Adrenal gland (tissue), 12 donors: ENCODE results near the gene PLA2G4B. TPM values are rescaled to one million over a fixed set of nuclear protein-coding genes. Genes with fewer than 3 reads are reported as not detected.

Experiments
- DNase-seq, 7 donors: peaks; one replicate each; pipeline ENCODE4 v3.0.0-alpha.2; 2019 to 2020
- H3K27ac ChIP-seq, 5 donors: fragments of 200-600 bp; sonication (generic) in 4 of 5; 1 replicate in 3 of 5; 2 replicates in 2 of 5; pipeline versions ENCODE4 v1.5.1 to v1.8.0; 2016 to 2020; ENCODE audit warnings: mild to moderate bottlenecking in 1 of 5
- H3K27me3 ChIP-seq: fragments of 200-600 bp; 2 replicates; pipeline ENCODE4 v1.8.0; 2021
- H3K36me3 ChIP-seq, 2 donors: fragments of 200-600 bp; replicated peaks in 1 of 2; 1 replicate in 1 of 2; 2 replicates in 1 of 2; pipeline versions ENCODE4 v1.5.1 to v1.8.0; 2018 to 2022
- H3K4me1 ChIP-seq, 2 donors: fragments of 200-600 bp; replicated peaks in 1 of 2; 1 replicate in 1 of 2; 2 replicates in 1 of 2; pipeline versions ENCODE4 v1.5.1 to v1.8.0; 2018 to 2021
- H3K4me3 ChIP-seq, 4 donors: fragments of 200-600 bp; sonication (generic) in 3 of 4; one replicate each; pipeline ENCODE4 v1.5.1; 2016 to 2018
- H3K9me3 ChIP-seq, 3 donors: fragments of 200-600 bp; sonication (generic) in 1 of 3; replicated peaks in 1 of 3; 1 replicate in 2 of 3; 2 replicates in 1 of 3; pipeline versions ENCODE4 v1.5.1 to v1.8.0; 2016 to 2021
- POLR2A ChIP-seq, 2 donors: fragments of 450-650 bp; IDR thresholded peaks; one replicate each; pipeline ENCODE4 v1.6.1; 2017; ENCODE audit warnings: antibody characterized with exemption in 2 of 2, mild to moderate bottlenecking in 2 of 2, moderate library complexity in 1 of 2
- WGBS, 4 donors: extraction: QIAGEN DNeasy Blood & Tissue Kit in 2 of 4; methylation state at CpG; one replicate each; pipeline versions ENCODE4 v1.1.5 to v1.1.7; 2013 to 2017; 5-methylcytosine and 5-hydroxymethylcytosine counted together
- intact Hi-C, 2 donors: fragments of 100-400 bp; cut with DNase I; formaldehyde crosslinking; loops; one replicate each; pipeline versions ENCODE4 v1.14.1 to v1.15.0; 2022 to 2023
- polyA plus RNA-seq, 3 donors: library from polyadenylated mRNA; stranded (reverse); fragments of 200-250 nt in 2 of 3; fragments of 350-450 nt in 1 of 3; fragmentation: Illumina TruSeq in 1 of 3; extraction: RNeasy Lipid Tissue Mini Kit (QIAGEN cat#74804) in 1 of 3; gene quantifications; one replicate each; pipeline ENCODE4 v1.2.3, GENCODE V29; 2013 to 2014
- total RNA-seq, 9 donors: library from RNA; depleted of rRNA in 4 of 9; stranded (reverse); fragments of >200 nt in 4 of 9; fragments of 120-200 nt in 1 of 9; fragmentation: NEBNext Ultra II Directional in 1 of 9; extraction: Animal tissue kit (Norgen Biotek cat#: 25700) in 1 of 9; gene quantifications; one replicate each; pipeline versions ENCODE4 v1.1.0 to v1.2.4, GENCODE V29; 2013 to 2023
- TF ChIP-seq, protein P1 (sequence below), 6 experiments: fragments of 450-650 bp in 4 of 6; fragments of 200-600 bp in 2 of 6; sonication (generic) in 1 of 6; IDR thresholded peaks; 1 replicate in 5 of 6; 2 replicates in 1 of 6; pipeline versions ENCODE4 v1.5.1 to v1.8.0; 2016 to 2021; ENCODE audit warnings: antibody characterized with exemption in 6 of 6, mild to moderate bottlenecking in 2 of 6, moderate library complexity in 1 of 6
- donor health status: healthy with polysubstance abuse.
- donor health status: Bipolar disorder and iron deficiency.
- donor health status: DM: yes; HTN: yes; CAD: no.
- donor health status: DM: no; HTN: no; CAD: no.
- donor health status: DM: no; HTN: no; CAD: no.
- donor health status: DM: yes; HTN: yes; CAD: no.

PLA2G4B gene
- total and polyA plus RNA-seq, 12 donors = 0.35 to 26.4 (median 4.9) TPM

DNA sequence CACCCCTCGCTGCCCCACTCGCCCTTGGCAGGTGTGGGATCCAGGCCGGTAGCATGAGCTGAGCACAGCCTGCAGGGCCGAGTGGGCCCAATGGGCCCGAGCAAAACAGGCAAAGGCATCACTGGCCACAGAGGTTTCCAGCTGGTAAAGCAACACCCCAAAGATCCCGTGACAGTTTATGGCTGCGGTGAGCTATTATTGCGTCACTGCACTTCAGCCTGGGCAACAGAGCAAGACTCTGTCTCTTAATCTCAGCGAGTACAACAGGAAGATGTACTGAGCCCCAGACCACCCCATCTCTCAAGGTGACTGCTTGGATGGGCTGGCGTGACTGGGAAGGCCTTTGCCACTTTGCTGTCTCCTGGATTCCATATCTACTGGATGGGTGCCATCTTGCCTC is 6.4 kb upstream of the PLA2G4B start:
- peaks cover 5 to 13% of the 10 kb centered on the region in 2 donors for H3K4me1 ChIP-seq
- no peak for TF ChIP-seq POLR2A (IDR thresholded peaks at IDR 0.05)
- TF ChIP-seq, protein P1, sequence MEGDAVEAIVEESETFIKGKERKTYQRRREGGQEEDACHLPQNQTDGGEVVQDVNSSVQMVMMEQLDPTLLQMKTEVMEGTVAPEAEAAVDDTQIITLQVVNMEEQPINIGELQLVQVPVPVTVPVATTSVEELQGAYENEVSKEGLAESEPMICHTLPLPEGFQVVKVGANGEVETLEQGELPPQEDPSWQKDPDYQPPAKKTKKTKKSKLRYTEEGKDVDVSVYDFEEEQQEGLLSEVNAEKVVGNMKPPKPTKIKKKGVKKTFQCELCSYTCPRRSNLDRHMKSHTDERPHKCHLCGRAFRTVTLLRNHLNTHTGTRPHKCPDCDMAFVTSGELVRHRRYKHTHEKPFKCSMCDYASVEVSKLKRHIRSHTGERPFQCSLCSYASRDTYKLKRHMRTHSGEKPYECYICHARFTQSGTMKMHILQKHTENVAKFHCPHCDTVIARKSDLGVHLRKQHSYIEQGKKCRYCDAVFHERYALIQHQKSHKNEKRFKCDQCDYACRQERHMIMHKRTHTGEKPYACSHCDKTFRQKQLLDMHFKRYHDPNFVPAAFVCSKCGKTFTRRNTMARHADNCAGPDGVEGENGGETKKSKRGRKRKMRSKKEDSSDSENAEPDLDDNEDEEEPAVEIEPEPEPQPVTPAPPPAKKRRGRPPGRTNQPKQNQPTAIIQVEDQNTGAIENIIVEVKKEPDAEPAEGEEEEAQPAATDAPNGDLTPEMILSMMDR (IDR thresholded peaks at IDR 0.05) = no peak
- intact Hi-C loops = loop anchor here in 1 of 2 donors (5.0 kb wide), 1 partner anchor 60 kb away; the partner anchor contains the start of gene SPTBN5
- H3K9me3 ChIP-seq = no peaks in the 10 kb centered on the region
- H3K27me3 ChIP-seq = no peaks in the 10 kb centered on the region
- no peak for DNase-seq
- no peak overlapping the region for H3K4me3 ChIP-seq
- no peaks in the 10 kb centered on the region for H3K36me3 ChIP-seq
- no peak overlapping the region for H3K27ac ChIP-seq
- 88 to 96% (median 93%) methylated on average over 5 to 10 of the region's 10 CpGs for WGBS, 4 donors

DNA sequence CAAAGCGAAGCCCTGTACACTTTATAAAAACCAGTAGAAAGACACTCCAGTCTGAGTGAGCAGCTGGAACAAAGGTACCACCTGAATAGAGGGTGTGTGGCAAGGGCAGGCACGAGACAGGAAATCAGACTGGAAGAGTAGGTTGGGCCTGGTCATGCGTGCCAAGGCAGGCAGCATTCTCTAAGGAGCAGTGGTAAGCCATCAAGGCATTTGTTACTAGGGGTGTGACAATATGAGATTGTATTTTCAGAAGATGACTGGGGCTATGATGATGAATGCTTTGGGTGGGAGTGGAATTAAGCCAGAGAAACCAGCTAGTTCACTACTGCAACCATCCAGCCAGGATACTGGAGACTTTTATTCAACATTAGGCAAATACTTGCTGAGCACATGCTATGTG is 5.8 kb upstream of the PLA2G4B start:
- Histone ChIP-seq H3K27me3 (no peaks in the 10 kb centered on the region), H3K4me1 (peaks cover 0 to 8% of the 10 kb centered on the region in 2 donors), H3K4me3 (no peak overlapping the region), H3K27ac (no peak overlapping the region), H3K36me3 (no peaks in the 10 kb centered on the region), H3K9me3 (no peaks in the 10 kb centered on the region)
- no peak for TF ChIP-seq POLR2A (IDR thresholded peaks at IDR 0.05)
- TF ChIP-seq, protein P1 (IDR thresholded peaks at IDR 0.05) = no peak
- intact Hi-C loops = loop anchor here in 1 of 2 donors (5.0 kb wide), 1 partner anchor 59 kb away; the partner anchor contains the start of gene SPTBN5
- 82 to 90% (median 87%) methylated on average over 3 of the region's 3 CpGs for WGBS, 4 donors
- no peak for DNase-seq

DNA sequence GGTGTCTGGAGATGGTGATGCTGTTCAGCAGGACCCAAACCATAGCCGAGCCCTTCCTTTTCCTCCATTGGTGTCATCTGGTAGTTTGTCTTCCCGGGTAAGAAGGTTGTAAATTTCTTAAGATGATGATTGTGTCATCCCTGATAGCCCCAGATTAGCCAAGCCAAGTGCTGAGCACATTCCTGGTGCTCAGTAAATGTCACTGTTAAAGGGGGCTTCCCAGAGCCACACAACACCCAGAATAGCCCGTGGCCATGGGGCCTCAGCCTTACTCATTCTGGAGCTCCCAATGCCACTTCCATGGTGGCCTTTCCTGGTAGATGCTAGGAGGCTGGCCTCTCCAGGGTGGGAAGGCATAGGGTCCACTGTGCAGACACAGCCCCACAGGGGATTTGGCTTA is 4.6 kb upstream of the PLA2G4B start:
- WGBS, 4 donors = 88 to 95% (median 93%) methylated on average over 2 to 3 of the region's 3 CpGs
- intact Hi-C loops = loop anchor here in 1 of 2 donors (5.0 kb wide), 1 partner anchor 58 kb away; the partner anchor contains the start of gene SPTBN5
- no peak for TF ChIP-seq POLR2A (IDR thresholded peaks at IDR 0.05)
- TF ChIP-seq, protein P1 (IDR thresholded peaks at IDR 0.05) = no peak
- Histone ChIP-seq H3K36me3 (no peaks in the 10 kb centered on the region), H3K4me1 (peaks cover 0 to 2% of the 10 kb centered on the region in 2 donors), H3K27me3 (no peaks in the 10 kb centered on the region), H3K9me3 (no peaks in the 10 kb centered on the region), H3K27ac (no peak overlapping the region), H3K4me3 (no peak overlapping the region)
- no peak for DNase-seq

DNA sequence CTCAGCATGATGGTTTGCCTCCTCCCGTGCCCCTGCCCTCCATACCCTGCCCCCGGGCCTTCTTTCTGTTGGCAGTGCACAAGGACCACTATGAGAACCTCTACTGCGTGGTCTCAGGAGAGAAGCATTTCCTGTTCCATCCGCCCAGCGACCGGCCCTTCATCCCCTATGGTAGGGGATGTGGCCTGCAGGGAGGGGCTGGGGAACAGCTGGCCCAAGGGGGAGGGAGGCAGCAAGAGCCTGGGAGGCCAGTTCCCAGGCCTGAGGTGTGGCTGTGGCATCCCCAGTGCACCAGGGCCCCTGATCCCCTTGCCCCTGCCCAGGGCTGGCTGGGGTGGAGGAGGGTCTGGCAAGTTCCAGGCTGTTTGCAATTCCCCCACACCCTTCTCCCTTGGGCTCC is 2.6 kb upstream of the PLA2G4B start:
- no peak for TF ChIP-seq POLR2A (IDR thresholded peaks at IDR 0.05)
- TF ChIP-seq, protein P1 (IDR thresholded peaks at IDR 0.05) = no peak
- WGBS, 4 donors = 71 to 86% (median 81%) methylated on average over 5 to 6 of the region's 6 CpGs
- H3K27me3 ChIP-seq = no peaks in the 10 kb centered on the region
- DNase-seq = no peak
- H3K9me3 ChIP-seq = no peaks in the 10 kb centered on the region
- intact Hi-C loops = no loop called here
- no peak overlapping the region for H3K4me3 ChIP-seq
- H3K36me3 ChIP-seq = no peaks in the 10 kb centered on the region
- H3K4me1 ChIP-seq = no peaks in the 10 kb centered on the region
- H3K27ac ChIP-seq = no peak overlapping the region
